GM21447 (cell line): ENCODE data around the gene CA4.

Source experiments
- ATAC-seq: cut with Tn5 transposase; IDR thresholded peaks from one replicate; pipeline ENCODE4 v1.9.1; 2021; ENCODE audit not compliant: unreplicated experiment

Gene CA4

DNA sequence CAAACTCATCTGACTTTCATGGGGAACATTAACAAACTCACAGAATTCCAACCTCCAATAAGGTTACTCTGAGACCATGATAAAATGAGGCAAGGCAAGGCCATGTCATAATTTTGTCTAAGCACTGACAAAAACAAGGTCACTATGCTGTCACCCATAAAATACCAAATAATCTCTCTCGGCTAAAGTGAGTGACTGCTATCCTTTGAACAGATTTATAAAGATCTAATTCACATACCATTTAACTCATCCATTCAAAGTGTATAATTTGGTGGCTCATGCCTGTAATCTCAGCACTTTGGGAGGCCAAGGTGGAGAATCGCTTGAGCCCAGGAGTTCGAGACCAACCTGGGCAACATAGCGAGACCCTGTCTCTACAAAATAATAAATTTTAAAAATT lies 20.6 kb upstream of the CA4 start:
- no peak for ATAC-seq

- ATAC-seq: no peak
These were observed 19.3 kb upstream of the CA4 start for GRCh38 chr17:60130466-60130865.

DNA sequence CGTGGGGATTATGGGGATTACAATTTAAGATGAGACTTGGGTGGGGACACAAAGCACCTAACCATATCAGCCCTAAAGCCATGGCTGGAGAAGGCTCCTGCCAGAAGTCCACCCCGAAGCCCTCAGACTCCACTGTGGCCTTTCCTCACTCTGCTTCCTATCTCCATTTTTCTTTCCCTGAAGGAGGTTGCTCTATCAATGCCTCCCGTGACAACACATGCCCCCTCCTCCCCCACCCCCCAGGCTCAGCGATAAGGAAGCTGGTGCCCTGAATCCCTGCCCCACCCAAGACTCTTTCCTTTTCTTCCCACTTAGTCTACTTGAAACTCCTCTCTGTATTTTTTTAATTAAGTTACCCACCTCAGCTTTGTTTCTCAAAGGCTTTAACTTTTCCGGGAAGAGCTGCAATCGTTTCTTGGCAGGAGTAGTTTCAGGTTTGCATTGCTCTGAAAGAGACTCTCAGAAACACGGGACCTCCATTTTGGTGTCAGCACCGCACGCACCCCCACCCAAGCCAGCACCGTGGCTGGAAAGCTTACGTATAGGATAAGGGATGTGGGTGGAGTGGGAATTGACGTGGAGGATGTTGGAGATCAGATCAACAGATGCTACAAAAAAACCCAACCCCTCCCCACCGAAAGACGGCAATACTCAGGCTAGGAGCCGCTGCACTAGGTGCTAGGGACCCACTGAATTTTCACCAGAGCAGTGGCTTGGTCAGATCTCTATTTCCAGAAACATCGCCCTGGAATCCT lies 15.2 kb upstream of the CA4 start:
- no peak for ATAC-seq

DNA sequence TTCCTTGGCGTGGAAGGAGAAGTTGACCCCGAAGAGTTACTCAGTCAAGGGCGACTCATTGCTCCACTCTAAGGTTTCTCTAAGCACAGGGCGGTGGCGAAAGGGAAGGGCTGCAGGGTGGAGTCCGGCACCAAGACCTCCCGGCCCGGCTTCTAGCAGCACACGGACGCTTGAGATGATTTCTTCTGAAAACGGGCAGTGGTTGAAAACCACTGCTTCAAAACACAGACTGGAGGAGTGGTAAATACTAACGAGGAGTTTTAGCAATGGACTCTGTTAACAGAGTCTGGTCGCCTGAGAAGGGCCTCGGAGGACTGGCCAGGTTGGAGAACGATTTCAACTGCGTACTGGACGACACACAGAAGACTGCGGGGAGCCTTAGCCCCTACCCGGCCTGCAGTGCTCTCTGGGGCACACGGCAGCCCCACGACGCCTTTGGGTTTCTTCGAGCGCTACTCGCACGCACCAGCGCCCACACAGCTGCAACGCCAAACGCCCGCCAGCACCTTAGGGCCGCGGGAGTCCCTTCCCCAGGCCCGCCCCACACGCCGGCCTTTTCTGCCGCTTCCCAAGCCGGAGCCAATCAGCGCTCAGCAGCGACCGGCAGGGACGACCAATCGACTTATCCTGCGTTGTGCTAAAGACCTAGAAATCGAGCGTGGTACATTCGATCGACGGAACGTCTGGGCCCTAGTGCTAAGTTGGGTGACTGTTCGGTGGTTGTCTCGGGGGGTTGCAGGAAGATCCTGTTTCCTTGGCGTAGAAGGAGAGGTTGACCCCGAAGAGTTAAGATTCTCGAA lies 14.4 kb upstream of the CA4 start:
- ATAC-seq: peak; percentile 82

GRCh38 chr17:60135951-60136666 lies 13.7 kb upstream of the CA4 start:
- ATAC-seq: no peak

DNA sequence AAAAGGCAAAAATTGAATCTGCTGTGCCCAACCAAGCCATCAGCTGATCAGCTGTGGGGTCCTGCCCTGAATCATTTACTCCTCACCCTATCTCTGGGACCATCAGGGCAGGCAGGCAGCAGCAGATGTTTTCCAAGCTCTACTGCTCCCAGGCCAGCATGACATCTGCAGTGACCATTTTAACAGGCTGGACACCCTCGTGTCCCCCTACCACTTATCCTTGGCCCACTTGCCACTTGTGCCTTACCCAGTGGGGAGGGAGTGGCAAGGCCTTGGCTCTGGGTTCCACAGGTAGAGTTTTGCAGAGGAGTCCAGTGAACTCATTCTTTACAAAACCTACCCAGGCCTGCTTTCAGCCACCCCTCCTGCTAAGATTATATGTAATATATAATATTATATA lies 12.0 kb upstream of the CA4 start:
- no peak for ATAC-seq

- no peak for ATAC-seq
These were observed 10.9 kb upstream of the CA4 start for GRCh38 chr17:60138769-60139437.

DNA sequence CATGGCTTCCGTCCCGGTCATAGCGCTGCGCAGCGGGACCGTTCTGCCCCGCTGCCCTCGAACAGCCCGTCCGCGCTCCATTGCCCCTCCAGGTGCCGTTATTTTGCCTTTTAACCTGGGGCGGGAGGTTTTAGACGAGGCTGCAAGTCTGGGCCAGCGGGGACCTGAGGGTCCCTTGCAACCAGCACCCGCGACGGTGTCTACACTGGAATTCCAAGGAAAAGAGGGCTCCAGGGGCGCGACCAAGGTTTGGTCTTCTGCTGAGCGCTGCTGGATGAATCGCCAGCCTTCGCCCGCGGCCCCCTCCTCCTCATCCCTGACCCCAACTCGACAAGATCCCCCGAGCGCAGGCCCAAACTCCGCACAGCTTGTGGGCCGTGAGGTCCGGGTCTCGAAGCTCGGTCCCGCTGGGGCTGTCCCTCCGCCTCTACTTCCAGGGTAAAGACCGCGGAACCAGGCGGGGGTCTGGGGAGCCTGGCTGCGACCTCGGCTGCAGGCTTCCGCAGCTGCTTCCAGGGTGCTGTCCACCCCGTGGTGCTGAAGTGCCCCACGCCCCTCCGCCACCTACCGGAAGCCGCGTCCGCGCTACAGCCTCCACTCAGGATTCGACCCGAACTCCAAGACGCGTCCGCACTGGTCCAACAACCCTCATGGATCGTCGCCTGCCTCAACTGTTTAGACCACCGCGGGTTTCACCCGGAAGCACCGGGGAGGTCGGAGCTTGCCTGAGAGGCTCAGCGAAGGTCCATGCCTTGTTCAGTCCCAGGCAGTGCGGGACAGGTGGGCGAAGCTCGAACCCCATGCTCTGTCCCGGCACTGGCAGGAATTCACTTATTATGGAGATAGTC lies 10.1 kb upstream of the CA4 start:
- no peak for ATAC-seq

DNA sequence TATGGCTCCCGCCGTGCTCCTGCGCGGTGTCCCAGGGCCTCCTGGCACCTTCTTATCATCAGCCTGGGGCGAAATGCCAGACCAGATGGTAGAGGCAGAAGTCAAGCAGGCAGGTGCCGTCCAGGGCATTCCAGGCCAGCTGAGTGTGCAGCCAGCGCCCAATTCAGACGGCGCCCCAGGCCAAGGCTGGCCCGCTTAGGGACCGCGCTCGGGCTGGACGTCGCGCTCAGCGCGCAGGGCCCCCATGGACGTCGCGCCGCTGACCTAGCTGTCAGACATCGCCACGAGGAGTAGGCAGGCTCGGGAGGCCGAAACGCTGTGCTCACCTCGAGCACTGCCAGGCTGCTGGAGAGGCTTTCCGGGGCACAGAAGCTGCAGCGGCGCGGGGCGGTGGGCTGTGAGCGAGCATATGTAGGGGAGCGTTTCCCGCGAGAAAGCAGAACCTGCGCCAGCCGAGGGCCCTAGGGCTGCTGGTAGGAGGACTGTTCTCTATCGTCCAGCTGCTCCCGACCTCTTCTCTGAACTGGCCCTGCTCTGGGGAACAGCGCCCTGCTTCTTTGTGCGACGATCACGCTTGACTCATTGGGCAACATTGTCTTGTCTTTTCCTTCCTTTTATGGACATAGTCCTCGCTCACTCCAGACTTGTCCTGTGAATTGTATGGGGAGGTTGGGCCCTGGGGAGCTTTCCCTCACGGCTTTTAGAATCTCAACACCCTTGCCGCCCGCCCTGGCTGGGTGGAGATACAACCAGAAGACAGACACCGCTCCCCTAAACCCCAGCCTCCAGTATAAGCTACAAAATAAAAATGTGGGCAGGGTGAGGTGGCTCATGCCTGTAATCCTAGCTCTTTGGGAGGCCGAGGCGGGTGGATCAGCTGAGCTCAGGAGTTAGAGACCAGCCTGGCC lies 8.4 kb upstream of the CA4 start:
- no peak for ATAC-seq

GRCh38 chr17:60142872-60143499 lies 6.8 kb upstream of the CA4 start:
- peak; percentile 55 for ATAC-seq

- no peak for ATAC-seq
These were observed 4.5 kb upstream of the CA4 start for GRCh38 chr17:60145006-60145935.

- no peak for ATAC-seq
These were observed 3.6 kb upstream of the CA4 start for GRCh38 chr17:60146206-60146605.

DNA sequence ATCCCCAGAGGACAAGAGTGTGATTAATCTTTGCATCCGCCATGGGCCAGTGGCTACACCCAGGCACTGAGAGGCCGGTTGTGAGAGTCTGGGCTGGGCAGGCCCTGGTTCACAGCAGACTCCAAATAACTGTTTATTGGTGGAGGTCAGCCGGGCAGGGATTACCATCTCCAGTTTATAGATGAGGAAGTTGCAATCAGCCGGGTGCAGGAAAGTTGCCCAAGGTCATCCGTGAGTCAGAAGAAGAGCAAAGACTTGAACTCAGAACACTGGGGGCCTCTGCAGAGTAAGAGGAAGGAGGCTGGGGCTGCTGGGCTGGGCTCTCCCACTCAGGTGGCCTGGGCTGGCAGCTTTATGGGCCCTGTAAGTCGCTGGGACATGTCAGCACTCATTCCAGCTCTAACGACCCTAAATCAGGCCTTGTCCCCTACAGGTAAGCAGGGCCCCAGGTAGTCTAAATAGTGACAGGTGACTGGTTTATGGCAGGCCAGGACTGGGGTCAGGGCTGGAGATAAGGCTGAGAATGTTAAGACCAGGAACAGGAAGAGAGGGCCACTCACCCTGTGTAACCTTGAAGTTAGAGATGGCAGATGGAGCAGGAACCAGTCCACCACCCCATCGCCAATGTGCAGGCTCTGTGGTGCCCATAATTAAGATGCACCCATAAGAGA lies 2.1 kb upstream of the CA4 start:
- no peak for ATAC-seq

GRCh38 chr17:60148373-60148772 lies 1.4 kb upstream of the CA4 start:
- ATAC-seq: no peak

GRCh38 chr17:60151355-60151754 lies 1.6 kb downstream of the CA4 start:
- peak; percentile 59 for ATAC-seq

DNA sequence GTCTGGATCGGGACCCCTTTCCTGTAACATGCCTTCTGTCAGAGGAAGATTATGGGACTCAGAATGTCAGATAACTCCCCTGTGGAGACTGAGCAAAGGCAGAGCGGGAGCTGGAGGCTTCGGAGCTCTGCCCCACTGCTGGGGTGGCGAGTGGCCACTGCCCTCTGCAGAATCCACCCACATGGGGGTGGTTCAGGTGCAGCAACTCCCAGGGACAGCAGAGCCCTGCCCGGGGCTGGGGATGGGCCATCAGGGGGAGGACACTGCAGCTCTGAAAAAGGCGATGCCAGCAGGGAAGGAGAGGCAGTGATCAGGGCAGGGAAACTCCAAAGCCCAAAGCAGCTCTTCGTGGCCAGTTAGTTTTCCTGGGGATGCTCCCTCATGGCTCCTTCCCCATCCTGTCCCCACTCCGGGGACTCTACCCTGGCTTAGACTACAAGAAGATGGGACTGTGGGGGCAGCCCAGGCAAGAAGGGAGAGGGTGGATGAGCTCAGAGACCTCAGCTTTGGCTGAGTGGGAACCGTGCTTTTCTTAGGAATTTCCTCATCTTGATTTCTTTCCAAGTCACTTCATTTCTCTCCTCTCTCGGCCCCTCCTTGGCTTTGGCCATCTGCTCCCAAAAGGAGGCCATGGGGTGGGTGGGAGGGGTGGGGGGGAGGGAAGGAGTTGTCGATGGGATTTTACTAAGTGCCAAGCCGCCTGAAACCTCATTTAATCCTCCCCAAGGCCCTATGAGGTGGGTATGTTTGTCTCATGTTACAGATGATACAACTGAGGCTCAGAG lies 4.0 kb downstream of the CA4 start:
- ATAC-seq: no peak
